HUES48 (cell line): ENCODE measurements around the gene LNPEP.
A peak's percentile ranks its signal among the peaks of the same experiment; 100 is the strongest.

Source experiments
- H3K27ac ChIP-seq: one replicate; pipeline ENCODE4 v1.7.0; 2013; ENCODE audit warnings: low read depth, low read length, inconsistent platforms
- H3K27me3 ChIP-seq: 2 replicates; pipeline ENCODE4 v1.6.1; 2013; ENCODE audit warnings: mild to moderate bottlenecking, low read length; ENCODE audit not compliant: control insufficient read depth, insufficient read depth
- H3K36me3 ChIP-seq: 2 replicates; pipeline ENCODE4 v1.6.1; 2013; ENCODE audit warnings: low read length; ENCODE audit not compliant: control insufficient read depth, insufficient read depth
- H3K4me1 ChIP-seq: 2 replicates; pipeline ENCODE4 v1.6.1; 2013; ENCODE audit warnings: mild to moderate bottlenecking, low read length; ENCODE audit not compliant: control insufficient read depth, insufficient read depth
- H3K4me3 ChIP-seq: 2 replicates; pipeline ENCODE4 v1.5.1; 2013; ENCODE audit warnings: mild to moderate bottlenecking, low read depth, low read length
- H3K9ac ChIP-seq: 2 replicates; pipeline ENCODE4 v1.6.1; 2013; ENCODE audit warnings: mild to moderate bottlenecking, low read depth, low read length, moderate library complexity
- H3K9me3 ChIP-seq: 2 replicates; pipeline ENCODE4 v1.6.1; 2013; ENCODE audit warnings: low read length; ENCODE audit not compliant: control insufficient read depth, insufficient read depth

Gene LNPEP

DNA sequence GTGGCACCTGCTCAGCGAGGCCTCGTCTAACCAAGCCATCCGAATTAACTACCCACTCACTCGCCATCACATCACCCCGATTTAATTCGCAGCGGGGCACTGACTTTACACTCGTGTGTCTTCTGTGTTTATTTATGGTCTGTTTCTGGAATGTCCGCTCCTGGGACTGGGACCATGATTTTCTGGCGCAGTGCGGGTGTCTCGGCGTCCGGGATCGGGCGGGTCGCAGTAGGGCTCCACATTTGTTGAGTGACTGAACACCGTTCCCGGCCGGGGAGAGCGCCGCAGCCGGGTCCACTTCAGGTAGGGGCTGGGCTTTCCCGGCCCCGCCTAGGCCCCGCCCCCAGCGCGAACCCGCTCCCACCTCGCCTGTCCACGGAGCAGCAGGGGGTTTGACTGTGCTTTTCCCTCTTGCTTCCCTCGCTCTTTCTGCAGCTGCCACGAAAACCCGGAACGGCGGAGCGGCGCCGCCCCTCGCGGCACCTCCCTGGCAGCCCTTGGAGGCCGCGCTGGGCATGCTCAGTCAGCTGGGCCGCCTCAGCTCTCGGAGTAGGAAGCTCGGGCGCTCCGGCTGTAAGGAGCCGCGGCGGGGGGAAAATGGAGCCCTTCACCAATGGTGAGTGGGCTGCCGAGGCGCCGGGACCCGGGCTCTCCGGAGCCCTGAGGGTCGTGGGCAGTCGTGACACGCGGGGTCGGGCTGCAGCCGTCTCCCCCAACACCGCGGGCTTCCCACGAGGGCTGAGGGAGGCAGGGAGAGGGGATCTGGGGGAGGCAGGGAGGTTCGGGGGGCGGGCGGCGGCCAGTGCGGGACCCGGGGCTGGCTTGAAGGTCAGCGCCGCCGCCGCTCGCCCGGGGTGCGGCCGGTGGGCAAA lies at the start of gene LNPEP:
LNPEP (plus strand) TSS at position 522 of the 872 bp plus-strand sequence; CDS start at position 598, 76 bp downstream.
- peak within 1 kb of the TSS; percentile 82 for H3K9ac ChIP-seq
- no peaks in the 10 kb centered on the region for H3K9me3 ChIP-seq
- H3K27me3 ChIP-seq = peaks cover 17% of the 10 kb centered on the region
- H3K27ac ChIP-seq = peak within 1 kb of the TSS; percentile 82
- H3K4me1 ChIP-seq = peaks cover 15% of the 10 kb centered on the region
- no peaks in the 10 kb centered on the region for H3K36me3 ChIP-seq
- peak within 1 kb of the TSS; percentile 88 for H3K4me3 ChIP-seq

- Histone ChIP-seq H3K27ac (no peak overlapping the region), H3K9me3 (no peaks in the 10 kb centered on the region), H3K27me3 (no peaks in the 10 kb centered on the region), H3K4me1 (peaks cover 6% of the 10 kb centered on the region; the same call in 1 of the 2 replicates), H3K4me3 (no peak overlapping the region), H3K36me3 (no peaks in the 10 kb centered on the region), H3K9ac (no peak overlapping the region)
Measured at GRCh38 chr5:96893342-96893741, 42.5 kb upstream of the LNPEP start.

DNA sequence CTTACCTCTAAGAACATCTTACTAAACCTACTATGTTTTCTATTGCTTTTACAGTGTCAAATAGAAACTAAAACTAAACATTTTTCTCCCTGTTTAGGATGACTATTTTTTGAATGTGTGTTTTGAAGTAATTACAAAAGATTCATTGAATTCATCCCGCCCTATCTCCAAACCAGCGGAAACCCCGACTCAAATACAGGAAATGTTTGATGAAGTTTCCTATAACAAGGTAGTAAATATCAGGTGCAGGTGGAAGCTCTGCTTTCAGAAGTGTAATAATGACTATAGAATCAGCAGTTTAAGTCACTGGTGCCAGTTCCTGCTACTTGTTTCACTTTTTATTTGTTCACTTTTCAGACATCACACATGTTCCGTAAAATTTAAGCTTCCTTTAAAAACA lies 39.6 kb upstream of the LNPEP start:
- H3K4me1 ChIP-seq = peaks cover 6% of the 10 kb centered on the region; the same call in 1 of the 2 replicates
- H3K27ac ChIP-seq = no peak overlapping the region

GRCh38 chr5:96896806-96897205 lies 39.1 kb upstream of the LNPEP start:
- Histone ChIP-seq H3K36me3 (no peaks in the 10 kb centered on the region), H3K27ac (no peak overlapping the region), H3K4me3 (no peak overlapping the region), H3K27me3 (no peaks in the 10 kb centered on the region), H3K9ac (no peak overlapping the region), H3K4me1 (peaks cover 6% of the 10 kb centered on the region; the same call in 1 of the 2 replicates), H3K9me3 (no peaks in the 10 kb centered on the region)

More for the DNA sequence above, 39.6 kb upstream of the LNPEP start:
- Histone ChIP-seq H3K4me3 (no peak overlapping the region), H3K27me3 (no peaks in the 10 kb centered on the region), H3K36me3 (no peaks in the 10 kb centered on the region), H3K9me3 (no peaks in the 10 kb centered on the region), H3K9ac (no peak overlapping the region)

GRCh38 chr5:96901384-96901783 lies 34.5 kb upstream of the LNPEP start:
- no peaks in the 10 kb centered on the region for H3K27me3 ChIP-seq
- no peak overlapping the region for H3K4me3 ChIP-seq
- peaks cover 3% of the 10 kb centered on the region; the same call in 1 of the 2 replicates for H3K4me1 ChIP-seq
- no peaks in the 10 kb centered on the region for H3K9me3 ChIP-seq
- no peak overlapping the region for H3K27ac ChIP-seq
- H3K9ac ChIP-seq = no peak overlapping the region
- H3K36me3 ChIP-seq = no peaks in the 10 kb centered on the region

GRCh38 chr5:96901841-96902240 lies 34.0 kb upstream of the LNPEP start:
- Histone ChIP-seq H3K27me3 (no peaks in the 10 kb centered on the region), H3K4me1 (peaks cover 2% of the 10 kb centered on the region; the same call in 1 of the 2 replicates), H3K4me3 (no peak overlapping the region), H3K27ac (no peak overlapping the region), H3K36me3 (no peaks in the 10 kb centered on the region), H3K9me3 (no peaks in the 10 kb centered on the region), H3K9ac (no peak overlapping the region)

- Histone ChIP-seq H3K4me3 (no peak overlapping the region), H3K27ac (no peak overlapping the region), H3K9me3 (no peaks in the 10 kb centered on the region), H3K27me3 (no peaks in the 10 kb centered on the region), H3K9ac (no peak overlapping the region), H3K36me3 (no peaks in the 10 kb centered on the region), H3K4me1 (no peaks in the 10 kb centered on the region)
Measured at GRCh38 chr5:96902876-96903275, 33.0 kb upstream of the LNPEP start.

GRCh38 chr5:96903300-96903699 lies 32.6 kb upstream of the LNPEP start:
- Histone ChIP-seq H3K27me3 (no peaks in the 10 kb centered on the region), H3K36me3 (no peaks in the 10 kb centered on the region), H3K27ac (no peak overlapping the region), H3K9ac (no peak overlapping the region), H3K4me1 (no peaks in the 10 kb centered on the region), H3K9me3 (no peaks in the 10 kb centered on the region), H3K4me3 (no peak overlapping the region)

GRCh38 chr5:96904054-96904931 lies 31.6 kb upstream of the LNPEP start:
- Histone ChIP-seq H3K27me3 (no peaks in the 10 kb centered on the region), H3K9ac (no peak overlapping the region), H3K27ac (no peak overlapping the region), H3K4me1 (no peaks in the 10 kb centered on the region), H3K4me3 (no peak overlapping the region), H3K9me3 (no peaks in the 10 kb centered on the region), H3K36me3 (no peaks in the 10 kb centered on the region)

DNA sequence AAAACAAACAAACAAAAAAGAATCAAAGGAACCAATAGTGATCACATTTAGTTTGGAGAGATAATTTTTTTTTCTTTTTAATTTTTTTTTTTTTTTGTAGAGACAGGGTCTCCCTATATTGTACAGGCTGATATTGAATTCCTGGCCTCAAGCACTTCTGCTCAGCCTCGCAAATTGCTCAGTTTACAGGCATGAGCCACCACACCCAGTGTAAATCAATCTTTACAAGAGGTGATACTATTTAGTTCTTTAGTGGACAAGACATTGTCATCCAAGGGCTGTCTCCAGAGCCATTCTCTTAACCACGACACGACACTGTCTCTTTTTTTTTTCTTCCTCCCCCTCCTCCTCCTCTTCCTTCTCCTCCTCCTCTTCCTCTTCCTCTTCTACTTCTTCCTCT lies 30.0 kb upstream of the LNPEP start:
- H3K9me3 ChIP-seq = no peaks in the 10 kb centered on the region
- no peak overlapping the region for H3K27ac ChIP-seq
- no peak overlapping the region for H3K4me3 ChIP-seq
- H3K27me3 ChIP-seq = no peaks in the 10 kb centered on the region
- H3K4me1 ChIP-seq = no peaks in the 10 kb centered on the region
- H3K9ac ChIP-seq = no peak overlapping the region
- H3K36me3 ChIP-seq = no peaks in the 10 kb centered on the region

DNA sequence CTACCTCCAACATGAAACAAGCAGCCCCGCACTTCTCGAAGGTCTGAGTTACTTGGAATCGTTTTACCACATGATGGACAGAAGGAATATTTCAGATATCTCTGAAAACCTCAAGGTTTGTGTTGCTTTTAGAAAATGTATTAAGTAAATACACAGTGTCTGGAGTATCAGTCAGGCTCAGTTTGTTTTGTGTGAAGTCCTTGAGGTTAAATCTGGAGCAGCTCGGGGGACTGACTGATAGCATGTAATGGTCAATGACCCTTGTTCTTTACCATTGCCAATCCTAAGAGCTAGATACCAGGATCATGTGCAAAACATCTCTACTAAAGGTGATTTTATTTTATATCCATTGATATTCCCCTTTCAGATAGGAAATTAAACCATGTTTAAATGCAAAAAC lies 26.9 kb upstream of the LNPEP start:
- H3K9me3 ChIP-seq = no peaks in the 10 kb centered on the region
- H3K27me3 ChIP-seq = no peaks in the 10 kb centered on the region
- H3K9ac ChIP-seq = no peak overlapping the region
- no peak overlapping the region for H3K4me3 ChIP-seq
- H3K36me3 ChIP-seq = no peaks in the 10 kb centered on the region
- no peak overlapping the region for H3K27ac ChIP-seq
- no peaks in the 10 kb centered on the region for H3K4me1 ChIP-seq
